Esophagus squamous epithelium (tissue), 4 donors: ENCODE measurements around the gene MMS22L.

ENCODE experiments used
- POLR2A ChIP-seq, 4 donors: fragments of 450-650 bp; IDR thresholded peaks; one replicate each; pipeline ENCODE4 v1.6.1; 2017; ENCODE audit warnings: antibody characterized with exemption in 4 of 4, mild to moderate bottlenecking in 4 of 4, moderate library complexity in 3 of 4
- TF ChIP-seq, protein P1 (sequence below), 6 experiments: fragments of 450-650 bp in 4 of 6; fragments of 200-600 bp in 2 of 6; sonication (generic) in 2 of 6; IDR thresholded peaks; one replicate each; pipeline ENCODE4 v1.5.1; 2016 to 2019; ENCODE audit warnings: antibody characterized with exemption in 6 of 6, mild to moderate bottlenecking in 4 of 6, moderate library complexity in 4 of 6

DNA sequence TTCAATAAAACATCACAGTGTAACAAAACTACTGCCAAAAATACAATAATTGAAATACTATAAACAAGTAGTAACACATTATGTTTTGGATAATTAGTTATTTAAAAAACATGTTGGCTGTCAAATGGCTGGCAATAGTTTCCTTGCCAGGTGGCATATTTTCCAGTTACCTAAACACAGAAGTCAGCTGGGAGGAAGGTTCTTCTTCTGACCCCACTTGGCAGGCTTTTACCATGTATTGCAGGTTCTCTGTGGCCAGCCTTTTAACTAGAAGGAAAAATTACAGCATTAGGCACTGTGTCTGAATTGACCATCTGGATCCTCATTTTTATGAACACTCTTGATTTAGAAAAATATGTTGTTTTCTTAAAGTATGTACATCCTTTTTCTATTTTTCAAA, 131.4 kb downstream of the MMS22L start:
- TF ChIP-seq POLR2A (IDR thresholded peaks at IDR 0.05) = no peak
- TF ChIP-seq, protein P1, sequence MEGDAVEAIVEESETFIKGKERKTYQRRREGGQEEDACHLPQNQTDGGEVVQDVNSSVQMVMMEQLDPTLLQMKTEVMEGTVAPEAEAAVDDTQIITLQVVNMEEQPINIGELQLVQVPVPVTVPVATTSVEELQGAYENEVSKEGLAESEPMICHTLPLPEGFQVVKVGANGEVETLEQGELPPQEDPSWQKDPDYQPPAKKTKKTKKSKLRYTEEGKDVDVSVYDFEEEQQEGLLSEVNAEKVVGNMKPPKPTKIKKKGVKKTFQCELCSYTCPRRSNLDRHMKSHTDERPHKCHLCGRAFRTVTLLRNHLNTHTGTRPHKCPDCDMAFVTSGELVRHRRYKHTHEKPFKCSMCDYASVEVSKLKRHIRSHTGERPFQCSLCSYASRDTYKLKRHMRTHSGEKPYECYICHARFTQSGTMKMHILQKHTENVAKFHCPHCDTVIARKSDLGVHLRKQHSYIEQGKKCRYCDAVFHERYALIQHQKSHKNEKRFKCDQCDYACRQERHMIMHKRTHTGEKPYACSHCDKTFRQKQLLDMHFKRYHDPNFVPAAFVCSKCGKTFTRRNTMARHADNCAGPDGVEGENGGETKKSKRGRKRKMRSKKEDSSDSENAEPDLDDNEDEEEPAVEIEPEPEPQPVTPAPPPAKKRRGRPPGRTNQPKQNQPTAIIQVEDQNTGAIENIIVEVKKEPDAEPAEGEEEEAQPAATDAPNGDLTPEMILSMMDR (IDR thresholded peaks at IDR 0.05) = no peak
